GM12878 (cell line): ENCODE measurements around the gene GRK5. TPM values are rescaled to one million over a fixed set of nuclear protein-coding genes. Genes with fewer than 3 reads are reported as not detected.

ENCODE experiments used
- ATAC-seq: fragments of 200-7000 bp; cut with Tn5 transposase; 3 replicates; pipeline ENCODE4 v1.9.1; 2020; ENCODE audit warnings: mild to moderate bottlenecking, moderate library complexity
- BruUV-seq: library from RNA; stranded (reverse); fragments of 400-500 nt; replicated peaks from 2 replicates; lab custom pipeline; 2021; lab: Mats Ljungman, UMichigan
- CTCF ChIA-PET: fragments of 300-600 bp; sonication (Branson Sonifier 250); formaldehyde crosslinking; extraction: SDS; loops from one replicate; lab custom pipeline; 2021; ENCODE audit warnings: inconsistent platforms; lab: Yijun Ruan, JAX
- POLR2A ChIA-PET: fragments of 350-600 bp; formaldehyde crosslinking; extraction: SDS; loops from one replicate; lab custom pipeline; 2021; ENCODE audit warnings: inconsistent platforms; lab: Charles Lee
- RAD21 ChIA-PET: fragments of 300-600 bp; sonication (Branson Sonifier 250); formaldehyde crosslinking; loops from one replicate; lab custom pipeline; 2023; ENCODE audit warnings: antibody characterized with exemption; ENCODE audit not compliant: unreplicated experiment; lab: Charles Lee
- SMC1A ChIA-PET: fragments of 300-600 bp; sonication (Branson Sonifier 250); formaldehyde crosslinking; loops from one replicate; lab custom pipeline; 2023; ENCODE audit not compliant: unreplicated experiment, uncharacterized antibody; lab: Charles Lee
- DNase-seq: peaks from one replicate; pipeline ENCODE4 v3.0.0-alpha.2; 2011; ENCODE audit warnings: low read depth, low spot score
- FAIRE-seq: peaks from 3 replicates; lab custom pipeline; 2011; peaks lifted over from hg19 to GRCh38; lab: Jason Lieb, UNC
- H2AFZ ChIP-seq: 2 replicates; pipeline ENCODE4 v1.6.0; 2011; ENCODE audit warnings: low read depth, low read length, control low read depth; ENCODE audit not compliant: control insufficient read depth
- H3K27ac ChIP-seq: 2 replicates; pipeline ENCODE4 v1.5.1; 2011; ENCODE audit warnings: control low read depth; ENCODE audit not compliant: control insufficient read depth, insufficient read depth
- H3K27me3 ChIP-seq, 2 experiments: replicated peaks in 1 of 2; 2 replicates each; pipeline versions ENCODE4 v1.6.0 to v1.6.1; 2011; ENCODE audit warnings: low read length in 1 of 2; ENCODE audit not compliant: control insufficient read depth in 2 of 2, insufficient read depth in 2 of 2
- H3K36me3 ChIP-seq, 2 experiments: 2 replicates each; pipeline ENCODE4 v1.5.1; 2011; ENCODE audit warnings: low read length in 1 of 2; ENCODE audit not compliant: control insufficient read depth in 2 of 2, insufficient read depth in 2 of 2
- H3K4me1 ChIP-seq: 2 replicates; pipeline ENCODE4 v1.6.1; 2011; ENCODE audit warnings: mild to moderate bottlenecking, low read length, moderate library complexity, mixed read lengths; ENCODE audit not compliant: control insufficient read depth, insufficient read depth
- H3K4me2 ChIP-seq: 2 replicates; pipeline ENCODE4 v1.6.0; 2011; ENCODE audit warnings: control low read depth; ENCODE audit not compliant: control insufficient read depth, insufficient read depth
- H3K4me3 ChIP-seq: fragments of 200-600 bp; sonication (generic); 2 replicates; pipeline ENCODE4 v1.5.1; 2016
- H3K79me2 ChIP-seq: 2 replicates; pipeline ENCODE4 v1.6.0; 2011; ENCODE audit warnings: low read length; ENCODE audit not compliant: control insufficient read depth, insufficient read depth
- H3K9ac ChIP-seq: 2 replicates; pipeline ENCODE4 v1.8.0; 2011; ENCODE audit warnings: low read length, control low read depth, mixed read lengths; ENCODE audit not compliant: control insufficient read depth, insufficient read depth
- H3K9me3 ChIP-seq: replicated peaks from 3 replicates; pipeline ENCODE4 v1.5.1; 2011; ENCODE audit warnings: mild to moderate bottlenecking, low read length; ENCODE audit not compliant: control insufficient read depth, insufficient read depth
- H4K20me1 ChIP-seq: 2 replicates; pipeline ENCODE4 v1.6.0; 2011; ENCODE audit not compliant: control insufficient read depth, insufficient read depth
- CBFB ChIP-seq: IDR thresholded peaks from 2 replicates; pipeline ENCODE4 v1.6.1; 2016; ENCODE audit warnings: antibody characterized with exemption, low read depth
- CREM ChIP-seq: IDR thresholded peaks from 2 replicates; pipeline ENCODE4 v1.6.1; 2014; ENCODE audit warnings: antibody characterized with exemption, low read depth
- MEF2A ChIP-seq: IDR thresholded peaks from 2 replicates; pipeline ENCODE4 v1.6.1; 2011; ENCODE audit warnings: low read depth, mild to moderate bottlenecking, low read length, moderate library complexity; ENCODE audit not compliant: insufficient read depth
- MLLT1 ChIP-seq: fragments of 450-650 bp; IDR thresholded peaks from 2 replicates; pipeline ENCODE4 v1.6.1; 2016; ENCODE audit warnings: mild to moderate bottlenecking
- NFXL1 ChIP-seq: fragments of 450-650 bp; IDR thresholded peaks from 2 replicates; pipeline ENCODE4 v1.6.1; 2017; ENCODE audit warnings: antibody characterized with exemption, mild to moderate bottlenecking, borderline replicate concordance
- SPI1 ChIP-seq: IDR thresholded peaks from 2 replicates; pipeline ENCODE4 v1.6.1; 2011; ENCODE audit warnings: low read depth, mild to moderate bottlenecking, low read length, moderate library complexity, borderline replicate concordance; ENCODE audit not compliant: insufficient read depth
- SREBF2 ChIP-seq: IDR thresholded peaks from 2 replicates; pipeline ENCODE4 v1.6.1; 2012; ENCODE audit warnings: mild to moderate bottlenecking, low read length
- ZNF384 ChIP-seq: IDR thresholded peaks from 2 replicates; pipeline ENCODE4 v1.6.1; 2012; ENCODE audit warnings: low read depth, mild to moderate bottlenecking, low read length, improper control_type of control experiment, borderline replicate concordance
- WGBS: methylation state at CpG from one replicate; pipeline ENCODE4 v1.1.6; 2016; ENCODE audit warnings: low lambda C conversion rate; ENCODE audit not compliant: insufficient replicate concordance, insufficient coverage; ENCODE audit errors: missing lambda C conversion rate; 5-methylcytosine and 5-hydroxymethylcytosine counted together
- in situ Hi-C: fragments of 300-500 bp; cut with MboI; formaldehyde crosslinking; loops from 9 replicates; pipeline ENCODE4 v1.14.3; 2018; ENCODE audit warnings: mixed read lengths
- intact Hi-C: fragments of 100-400 bp; cut with micrococcal nuclease; formaldehyde crosslinking; loops from one replicate; pipeline ENCODE4 v1.14.2; 2022; ENCODE audit not compliant: unreplicated experiment
- polyA plus RNA-seq, 11 experiments: library from polyadenylated mRNA; depleted of rRNA in 4 of 11; unstranded in 6 of 11; stranded (reverse) in 5 of 11; fragments of >200 nt; fragmentation: Nextera tagmentation in 4 of 11; fragmentation: Illumina TruSeq in 1 of 11; extraction: Ambion mirVana in 4 of 11; extraction: Trizol in 1 of 11; gene quantifications; 1 replicate in 1 of 11; 2 replicates in 10 of 11; pipeline versions ENCODE4 v1.2.1 to v1.2.3, GENCODE V29; 2011 to 2016; ENCODE audit warnings: inconsistent platforms in 2 of 11, missing spikeins in 2 of 11, low read depth in 1 of 11
- total RNA-seq, 4 experiments: library from RNA; depleted of rRNA in 3 of 4; stranded (reverse); fragments of >200 nt in 3 of 4; fragmentation: Illumina TruSeq in 1 of 4; extraction: Trizol in 1 of 4; gene quantifications; 2 replicates each; pipeline versions ENCODE4 v1.2.1 to v1.2.3, GENCODE V29; 2013 to 2021
- TF ChIP-seq, protein P1 (sequence below): fragments of 450-650 bp; IDR thresholded peaks from 2 replicates; pipeline ENCODE4 v1.6.1; 2014; ENCODE audit warnings: mild to moderate bottlenecking

The GRK5 gene
- total and polyA plus RNA-seq, 10 of the 15 experiments (the other 5 are each of a cell fraction or from before 2014, with no cell fraction given), result 0.11 to 22.1 (median 10.0) TPM

GRCh38 chr10:119250641-119251314, 43.4 kb downstream of the GRK5 start:
- WGBS, result 50% methylated on average over 10 of the region's 10 CpGs
- DNase-seq, result no peak
- Histone ChIP-seq H3K9me3 (no peaks in the 10 kb centered on the region), H3K36me3 (no peaks in the 10 kb centered on the region), H3K4me2 (no peak overlapping the region), H3K27ac (no peak overlapping the region), H3K79me2 (no peaks in the 10 kb centered on the region), H3K9ac (no peak overlapping the region), H3K4me1 (no peaks in the 10 kb centered on the region), H4K20me1 (no peaks in the 10 kb centered on the region; the same call in 1 of the 2 replicates), H3K4me3 (no peak overlapping the region), H2AFZ (no peak overlapping the region), H3K27me3 (no peaks in the 10 kb centered on the region)
- intact Hi-C loops (no loop called here), in situ Hi-C loops (no loop called here)
- BruUV-seq, result no TSS peak
- ChIA-PET SMC1A (no interaction called here), CTCF (no interaction called here), RAD21 (no interaction called here), POLR2A (no interaction called here)
- TF ChIP-seq MEF2A (no peak), ZNF384 (peak; percentile 23; the same call in 1 of the 2 replicates)
- ATAC-seq, result peak; percentile 44
- FAIRE-seq, result peak; percentile 57

DNA sequence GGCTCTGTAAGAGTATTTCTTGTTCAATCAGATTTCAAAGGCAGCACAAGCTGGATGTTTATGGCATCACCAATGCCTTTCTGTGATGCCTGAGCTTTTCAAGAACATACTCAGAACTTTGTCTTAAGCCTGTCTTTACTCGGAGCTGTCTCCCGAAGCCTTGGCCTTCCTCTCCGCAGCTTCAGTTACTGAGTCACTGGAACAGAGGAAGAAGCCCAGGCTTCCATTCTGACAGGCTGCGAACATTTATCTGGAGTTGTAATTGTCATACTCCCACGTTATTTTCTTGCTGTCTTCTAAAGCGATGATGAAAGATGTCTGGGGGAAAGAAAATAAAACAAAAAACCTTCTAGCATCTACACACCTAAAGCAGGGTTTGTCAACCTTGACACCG, 43.9 kb downstream of the GRK5 start:
- no peaks in the 10 kb centered on the region; the same call in 1 of the 2 replicates for H4K20me1 ChIP-seq
- FAIRE-seq (no peak), DNase-seq (no peak), ATAC-seq (no peak)
- SMC1A ChIA-PET, result no interaction called here
- 84% methylated on average over 7 of the region's 7 CpGs for WGBS
- no peak overlapping the region for H3K4me2 ChIP-seq
- H3K9ac ChIP-seq, result no peak overlapping the region
- no peak overlapping the region for H3K4me3 ChIP-seq
- BruUV-seq, result no TSS peak
- CTCF ChIA-PET, result no interaction called here
- H2AFZ ChIP-seq, result no peak overlapping the region
- no peaks in the 10 kb centered on the region for H3K79me2 ChIP-seq
- no peaks in the 10 kb centered on the region for H3K27me3 ChIP-seq
- RAD21 ChIA-PET, result no interaction called here
- intact Hi-C loops (no loop called here), in situ Hi-C loops (no loop called here)
- POLR2A ChIA-PET, result no interaction called here
- H3K27ac ChIP-seq, result no peak overlapping the region
- no peaks in the 10 kb centered on the region for H3K4me1 ChIP-seq
- TF ChIP-seq MLLT1, result no peak
- no peak for TF ChIP-seq SREBF2
- no peak for TF ChIP-seq CREM
- TF ChIP-seq CBFB, result no peak
- TF ChIP-seq SPI1, result no peak
- TF ChIP-seq, protein P1, sequence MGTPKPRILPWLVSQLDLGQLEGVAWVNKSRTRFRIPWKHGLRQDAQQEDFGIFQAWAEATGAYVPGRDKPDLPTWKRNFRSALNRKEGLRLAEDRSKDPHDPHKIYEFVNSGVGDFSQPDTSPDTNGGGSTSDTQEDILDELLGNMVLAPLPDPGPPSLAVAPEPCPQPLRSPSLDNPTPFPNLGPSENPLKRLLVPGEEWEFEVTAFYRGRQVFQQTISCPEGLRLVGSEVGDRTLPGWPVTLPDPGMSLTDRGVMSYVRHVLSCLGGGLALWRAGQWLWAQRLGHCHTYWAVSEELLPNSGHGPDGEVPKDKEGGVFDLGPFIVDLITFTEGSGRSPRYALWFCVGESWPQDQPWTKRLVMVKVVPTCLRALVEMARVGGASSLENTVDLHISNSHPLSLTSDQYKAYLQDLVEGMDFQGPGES, result no peak
- TF ChIP-seq NFXL1, result no peak
- H3K9me3 ChIP-seq, result no peaks in the 10 kb centered on the region
- H3K36me3 ChIP-seq, result no peaks in the 10 kb centered on the region
